ENCODE data around the gene DIPK1A.

The DIPK1A gene

DNA sequence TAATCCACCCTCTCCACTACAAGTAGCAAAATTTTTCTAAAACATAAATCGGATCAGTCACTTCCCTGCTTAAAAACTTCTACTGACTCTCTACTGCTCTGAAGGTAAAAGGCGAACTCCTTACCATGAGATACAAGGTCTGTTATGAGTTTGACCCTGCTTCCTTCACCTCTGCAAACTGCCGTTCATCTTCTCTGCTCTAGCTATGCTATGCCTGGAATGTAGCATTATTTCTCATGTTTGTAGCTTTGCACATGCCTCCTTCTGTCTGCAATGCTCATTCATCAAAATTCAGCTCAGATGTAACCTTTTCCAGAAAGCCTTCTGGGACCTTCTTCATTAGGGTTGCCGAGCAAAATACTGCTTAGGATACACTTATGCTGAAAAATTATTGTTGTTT is 98.7 kb downstream of the DIPK1A start:
- no peak for TF ChIP-seq POLR2A (IDR thresholded peaks at IDR 0.05; ENCODE audit: low read depth, low read length)
- TF ChIP-seq POLR2AphosphoS5 (IDR thresholded peaks at IDR 0.05; ENCODE audit: low read depth, low read length), result no peak
- TF ChIP-seq TAF1 (IDR thresholded peaks at IDR 0.05; ENCODE audit: borderline replicate concordance, low read depth, low read length), result no peak
- FAIRE-seq, result no peak
- DNase-seq (ENCODE audit: insufficient read length), result no peak

DNA sequence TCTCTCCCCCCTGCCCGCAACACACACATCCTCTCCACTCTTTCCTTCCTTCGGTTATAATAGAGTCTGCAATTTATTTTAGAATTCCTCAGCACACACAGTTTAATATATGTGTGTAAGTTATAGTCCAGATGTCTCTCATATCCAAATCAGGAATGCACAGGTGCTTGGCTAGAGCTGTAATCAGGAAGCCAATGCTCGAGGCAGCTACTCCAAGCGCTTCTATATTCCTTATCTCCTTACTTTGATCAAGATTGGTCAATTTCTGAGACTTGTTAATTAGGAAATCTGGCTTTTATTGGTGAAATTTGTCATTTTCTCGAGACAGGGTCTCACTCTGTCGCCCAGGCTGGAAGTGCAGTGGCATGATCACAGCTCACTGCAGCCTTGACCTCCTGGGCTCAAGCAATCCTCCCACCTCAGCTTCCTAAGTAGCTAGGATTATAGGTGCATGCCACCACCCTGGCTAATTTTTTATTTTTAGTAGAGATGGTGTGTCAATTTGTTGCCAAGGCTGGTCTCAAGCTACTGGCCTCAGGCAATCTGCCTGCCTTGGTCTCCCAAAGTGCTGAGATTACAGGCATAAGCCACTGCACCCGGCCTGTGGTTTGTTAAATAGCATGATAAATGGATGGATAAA is 101.7 kb downstream of the DIPK1A start:
- no peak for FAIRE-seq
- no peak for DNase-seq (ENCODE audit: insufficient read length)

DNA sequence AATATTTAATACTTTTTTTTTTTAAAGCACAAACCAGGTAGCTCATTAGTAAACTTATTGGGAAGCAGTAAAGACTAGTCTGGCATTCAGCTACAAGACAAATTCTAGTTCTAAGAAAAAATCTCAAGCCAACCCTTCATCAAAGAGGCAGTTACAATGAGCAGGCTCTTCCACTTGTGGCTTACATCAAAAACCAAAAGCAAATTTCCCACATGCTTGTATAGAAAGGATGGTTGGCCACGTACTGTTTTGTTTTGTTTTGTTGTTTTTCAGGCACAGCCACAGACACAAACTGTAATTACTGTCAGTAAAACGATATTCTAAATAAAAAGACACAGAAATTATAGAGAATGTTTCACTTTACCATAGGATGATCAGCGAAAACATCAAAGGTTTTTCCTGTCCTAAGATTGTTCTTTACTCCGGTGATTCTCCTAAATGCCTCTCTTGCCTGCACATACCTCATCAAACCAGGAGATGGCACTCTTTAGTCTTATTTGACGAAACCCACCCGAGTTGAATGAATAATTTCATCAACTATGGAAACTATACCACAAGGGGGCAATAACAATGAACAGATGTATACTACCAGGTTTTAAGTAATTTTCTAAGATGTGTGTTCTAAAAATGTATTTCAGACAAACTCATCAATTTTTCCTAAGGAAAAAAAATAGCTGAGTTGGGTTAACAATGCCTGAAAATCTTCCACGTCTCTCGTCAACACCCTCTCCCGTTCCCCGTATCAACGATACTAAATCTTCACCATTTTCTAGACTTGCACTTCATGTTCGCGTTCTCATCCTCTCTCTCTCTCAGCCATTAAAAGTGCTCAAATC is 102.5 kb downstream of the DIPK1A start:
- TF ChIP-seq POLR2A (IDR thresholded peaks at IDR 0.05; ENCODE audit: low read depth, low read length), result no peak
- no peak for TF ChIP-seq TAF1 (IDR thresholded peaks at IDR 0.05; ENCODE audit: borderline replicate concordance, low read depth, low read length)
- no peak for TF ChIP-seq POLR2AphosphoS5 (IDR thresholded peaks at IDR 0.05; ENCODE audit: low read depth, low read length)
- DNase-seq (ENCODE audit: insufficient read length), result peak; percentile 13
- peak; percentile 96 for FAIRE-seq

More for the DNA sequence above, 101.7 kb downstream of the DIPK1A start:
- TF ChIP-seq TAF1 (IDR thresholded peaks at IDR 0.05; ENCODE audit: borderline replicate concordance, low read depth, low read length) (no peak), POLR2AphosphoS5 (IDR thresholded peaks at IDR 0.05; ENCODE audit: low read depth, low read length) (no peak), POLR2A (IDR thresholded peaks at IDR 0.05; ENCODE audit: low read depth, low read length) (no peak)

- TF ChIP-seq TAF1 (IDR thresholded peaks at IDR 0.05; ENCODE audit: borderline replicate concordance, low read depth, low read length), result no peak
- no peak for TF ChIP-seq POLR2A (IDR thresholded peaks at IDR 0.05; ENCODE audit: low read depth, low read length)
- TF ChIP-seq POLR2AphosphoS5 (IDR thresholded peaks at IDR 0.05; ENCODE audit: low read depth, low read length), result no peak
- no peak for FAIRE-seq
- DNase-seq (ENCODE audit: insufficient read length), result no peak
Measured at GRCh38 chr1:92857817-92858216, 103.4 kb downstream of the DIPK1A start.

DNA sequence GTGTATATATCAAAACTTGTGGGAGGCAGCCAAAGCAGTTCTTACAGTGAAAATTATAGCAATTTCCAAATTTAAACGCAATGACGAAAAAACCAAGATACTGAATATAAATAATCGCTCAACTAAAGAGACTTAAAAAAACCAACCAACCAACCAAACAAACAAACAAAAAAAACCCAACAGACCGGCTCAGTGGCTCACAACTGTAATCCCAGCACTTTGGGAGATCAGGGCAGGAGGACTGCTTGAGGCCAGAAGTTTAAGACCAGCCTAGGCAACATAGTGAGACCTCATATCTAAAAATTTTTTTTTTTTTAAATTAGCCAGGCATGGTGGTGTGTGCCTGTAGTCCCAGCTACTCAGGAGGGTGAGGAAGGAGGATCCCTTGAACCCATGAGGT is 106.0 kb downstream of the DIPK1A start:
- no peak for TF ChIP-seq TAF1 (IDR thresholded peaks at IDR 0.05; ENCODE audit: borderline replicate concordance, low read depth, low read length)
- no peak for TF ChIP-seq POLR2AphosphoS5 (IDR thresholded peaks at IDR 0.05; ENCODE audit: low read depth, low read length)
- TF ChIP-seq POLR2A (IDR thresholded peaks at IDR 0.05; ENCODE audit: low read depth, low read length), result no peak
- FAIRE-seq, result no peak
- DNase-seq (ENCODE audit: insufficient read length), result no peak

GRCh38 chr1:92854101-92854785 is 107.0 kb downstream of the DIPK1A start:
- no peak for TF ChIP-seq TAF1 (IDR thresholded peaks at IDR 0.05; ENCODE audit: borderline replicate concordance, low read depth, low read length)
- TF ChIP-seq POLR2A (IDR thresholded peaks at IDR 0.05; ENCODE audit: low read depth, low read length), result no peak
- no peak for TF ChIP-seq POLR2AphosphoS5 (IDR thresholded peaks at IDR 0.05; ENCODE audit: low read depth, low read length)
- FAIRE-seq (no peak), DNase-seq (ENCODE audit: insufficient read length) (no peak)

GRCh38 chr1:92853299-92853698 is 108.0 kb downstream of the DIPK1A start:
- TF ChIP-seq POLR2A (IDR thresholded peaks at IDR 0.05; ENCODE audit: low read depth, low read length), result no peak
- no peak for TF ChIP-seq TAF1 (IDR thresholded peaks at IDR 0.05; ENCODE audit: borderline replicate concordance, low read depth, low read length)
- TF ChIP-seq POLR2AphosphoS5 (IDR thresholded peaks at IDR 0.05; ENCODE audit: low read depth, low read length), result no peak
- FAIRE-seq (no peak), DNase-seq (ENCODE audit: insufficient read length) (no peak)

DNA sequence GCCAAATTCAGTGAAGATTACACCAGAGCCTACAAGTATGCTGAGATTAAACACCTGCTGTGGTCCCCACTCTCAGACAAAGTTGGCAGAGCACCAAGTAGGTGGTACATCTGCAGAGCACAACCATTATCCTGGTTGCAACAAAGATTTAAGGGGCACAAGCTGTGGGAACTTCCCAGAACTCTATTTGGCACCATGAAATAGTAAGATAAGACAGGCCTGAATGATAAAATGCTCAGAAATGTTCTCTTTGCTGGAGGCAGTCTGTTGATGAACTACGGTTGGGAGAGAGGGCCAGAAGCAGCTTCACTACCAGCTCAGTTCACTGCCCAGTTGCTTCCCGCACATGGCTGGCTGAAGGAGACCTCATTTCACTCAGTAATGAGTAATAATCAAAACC is 109.5 kb downstream of the DIPK1A start:
- no peak for FAIRE-seq
- no peak for DNase-seq (ENCODE audit: insufficient read length)
- no peak for TF ChIP-seq POLR2A (IDR thresholded peaks at IDR 0.05; ENCODE audit: low read depth, low read length)

DNA sequence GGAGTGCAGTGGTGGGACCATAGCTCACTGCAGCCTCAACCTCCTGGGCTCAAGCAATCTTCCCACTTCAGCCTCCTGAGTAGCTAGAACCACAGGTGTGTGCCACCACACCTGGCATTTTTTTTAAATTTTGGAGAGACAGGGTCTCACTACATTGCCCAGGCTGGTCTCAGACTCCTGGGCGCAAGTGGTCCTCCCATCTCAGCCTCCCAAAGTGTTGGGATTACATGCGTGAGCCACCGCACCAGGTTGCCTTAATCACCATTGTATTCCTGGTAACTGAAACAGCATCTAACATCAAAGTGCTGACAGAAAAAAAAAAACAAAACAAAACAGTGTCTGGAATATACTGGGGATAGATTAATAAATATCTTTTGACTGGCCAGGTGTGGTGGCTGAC is 111.2 kb downstream of the DIPK1A start:
- FAIRE-seq, result no peak

DNA sequence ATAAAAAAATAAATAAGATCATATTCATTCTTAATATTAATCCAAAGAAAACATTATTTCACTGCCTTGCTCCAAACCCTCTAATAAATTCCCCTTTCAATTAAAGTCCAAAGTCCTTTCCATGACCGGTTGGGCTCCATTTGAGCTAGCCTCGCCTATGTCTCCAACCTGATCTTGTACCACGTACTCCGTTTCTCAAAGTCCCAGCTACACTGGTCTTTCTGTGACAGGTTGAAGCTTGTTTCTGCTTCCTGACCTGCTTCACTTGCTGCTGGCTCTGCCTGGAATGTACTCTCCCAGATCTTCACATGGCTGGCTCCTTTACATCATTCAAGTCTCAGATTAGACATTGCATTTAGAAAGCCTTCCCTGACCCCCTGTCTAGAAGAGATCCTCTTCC is 113.1 kb downstream of the DIPK1A start:
- no peak for FAIRE-seq
- no peak for TF ChIP-seq TAF1 (IDR thresholded peaks at IDR 0.05; ENCODE audit: borderline replicate concordance, low read depth, low read length)
- TF ChIP-seq POLR2AphosphoS5 (IDR thresholded peaks at IDR 0.05; ENCODE audit: low read depth, low read length), result no peak
- no peak for TF ChIP-seq POLR2A (IDR thresholded peaks at IDR 0.05; ENCODE audit: low read depth, low read length)
- DNase-seq (ENCODE audit: insufficient read length), result no peak

More for the DNA sequence above, 111.2 kb downstream of the DIPK1A start:
- no peak for TF ChIP-seq TAF1 (IDR thresholded peaks at IDR 0.05; ENCODE audit: borderline replicate concordance, low read depth, low read length)
- TF ChIP-seq POLR2A (IDR thresholded peaks at IDR 0.05; ENCODE audit: low read depth, low read length), result no peak
- no peak for TF ChIP-seq POLR2AphosphoS5 (IDR thresholded peaks at IDR 0.05; ENCODE audit: low read depth, low read length)
- DNase-seq (ENCODE audit: insufficient read length), result no peak

GRCh38 chr1:92845908-92846307 is 115.4 kb downstream of the DIPK1A start:
- TF ChIP-seq TAF1 (IDR thresholded peaks at IDR 0.05; ENCODE audit: borderline replicate concordance, low read depth, low read length), result no peak
- TF ChIP-seq POLR2AphosphoS5 (IDR thresholded peaks at IDR 0.05; ENCODE audit: low read depth, low read length), result no peak
- TF ChIP-seq POLR2A (IDR thresholded peaks at IDR 0.05; ENCODE audit: low read depth, low read length), result no peak
- FAIRE-seq, result no peak
- no peak for DNase-seq (ENCODE audit: insufficient read length)
